ENCODE results near the gene MOCS3.
"Not testable (repeated sequence)": the region's sequence is repeated elsewhere in the genome, so short reads cannot be mapped to it uniquely, and the experiment has no call there.

The MOCS3 gene

DNA sequence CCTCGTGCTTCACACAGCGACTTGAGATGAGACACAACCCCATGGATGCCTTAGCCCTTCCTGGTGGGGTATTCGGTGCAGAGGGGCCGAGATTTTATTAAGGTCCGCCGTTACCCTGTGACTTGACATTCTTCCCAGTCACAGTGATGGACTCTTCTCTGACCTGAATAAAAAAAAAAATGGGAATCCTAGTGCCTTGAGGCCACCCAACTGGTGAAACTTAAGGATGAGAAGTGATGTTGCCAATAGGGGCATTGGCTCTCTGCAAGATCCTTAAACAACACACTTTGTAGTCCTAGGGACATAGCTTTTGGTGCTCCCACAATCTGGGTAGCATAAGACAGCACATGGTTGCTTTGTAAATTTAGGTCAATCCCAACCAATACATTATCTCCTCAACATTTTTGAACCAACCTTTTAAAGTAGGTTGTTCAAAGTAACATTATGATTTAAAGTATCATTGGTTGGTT, 26.6 kb upstream of the MOCS3 start:
- no peak for DNase-seq (ENCODE audit: low read depth)

DNA sequence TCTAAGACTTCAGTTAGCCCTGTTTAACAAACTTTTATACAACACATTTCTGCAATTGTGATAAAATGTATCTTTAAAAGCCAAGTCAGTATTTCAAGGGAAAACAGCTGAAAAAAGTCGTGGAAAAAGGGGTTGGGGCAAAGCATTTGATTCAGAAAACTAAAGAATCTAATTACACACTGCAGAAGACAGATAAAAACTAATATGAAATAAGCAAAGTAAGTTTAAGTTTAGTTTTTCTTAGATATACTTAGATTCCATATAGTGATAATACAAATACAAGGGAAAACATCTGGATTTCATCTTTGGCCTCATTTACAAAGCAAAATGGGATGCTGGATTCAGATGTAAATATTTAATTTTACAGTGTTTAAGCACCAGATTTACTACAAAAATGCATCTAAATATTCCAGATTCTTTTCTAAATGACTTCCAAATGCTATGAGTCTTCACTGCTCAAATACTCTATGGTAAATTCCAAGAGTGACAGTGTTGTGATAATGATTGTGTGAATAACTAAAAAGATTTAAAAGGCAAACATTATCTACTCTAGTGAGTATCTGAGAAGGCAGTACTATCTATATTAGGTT, 25.8 kb upstream of the MOCS3 start:
- no peak for DNase-seq (ENCODE audit: low read depth)

DNA sequence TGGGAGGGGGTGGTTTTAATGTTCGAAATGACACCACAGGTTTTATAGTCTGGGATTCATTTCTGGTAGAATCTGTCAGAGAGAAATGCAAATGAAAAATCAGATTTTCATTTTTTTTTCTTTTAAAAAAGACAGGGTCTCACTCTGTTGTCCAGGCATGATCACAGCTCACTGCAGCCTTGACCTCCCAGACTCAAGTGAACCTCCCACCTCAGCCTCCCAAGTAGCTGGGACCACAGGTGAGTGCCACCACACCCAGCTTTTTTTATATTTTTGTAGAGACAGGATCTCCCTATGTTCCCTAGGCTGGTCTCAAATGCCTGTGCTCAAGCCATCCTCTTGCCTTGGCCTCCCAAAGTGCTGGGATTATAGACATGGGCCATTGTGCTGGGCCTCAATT, 25.0 kb upstream of the MOCS3 start:
- DNase-seq (ENCODE audit: low read depth): no peak

DNA sequence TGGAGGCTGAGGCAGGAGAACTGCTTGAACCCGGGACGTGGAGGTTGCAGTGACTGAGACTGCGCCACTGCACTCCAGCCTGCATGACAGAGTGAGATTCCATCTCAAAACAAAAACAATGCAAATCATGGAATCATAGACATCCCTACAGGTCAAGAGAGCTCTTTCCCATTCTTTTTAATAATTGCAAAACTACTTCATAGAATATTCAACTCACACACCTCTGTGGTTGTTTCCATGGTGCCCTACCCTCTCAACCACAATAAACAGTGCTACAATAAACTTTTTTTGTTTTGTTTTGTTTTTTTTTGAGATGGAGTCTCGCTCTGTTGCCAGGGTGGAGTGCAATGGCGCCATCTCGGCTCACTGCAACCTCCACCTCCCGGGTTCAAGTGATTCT, 15.5 kb upstream of the MOCS3 start:
- no peak for DNase-seq (ENCODE audit: low read depth)

DNA sequence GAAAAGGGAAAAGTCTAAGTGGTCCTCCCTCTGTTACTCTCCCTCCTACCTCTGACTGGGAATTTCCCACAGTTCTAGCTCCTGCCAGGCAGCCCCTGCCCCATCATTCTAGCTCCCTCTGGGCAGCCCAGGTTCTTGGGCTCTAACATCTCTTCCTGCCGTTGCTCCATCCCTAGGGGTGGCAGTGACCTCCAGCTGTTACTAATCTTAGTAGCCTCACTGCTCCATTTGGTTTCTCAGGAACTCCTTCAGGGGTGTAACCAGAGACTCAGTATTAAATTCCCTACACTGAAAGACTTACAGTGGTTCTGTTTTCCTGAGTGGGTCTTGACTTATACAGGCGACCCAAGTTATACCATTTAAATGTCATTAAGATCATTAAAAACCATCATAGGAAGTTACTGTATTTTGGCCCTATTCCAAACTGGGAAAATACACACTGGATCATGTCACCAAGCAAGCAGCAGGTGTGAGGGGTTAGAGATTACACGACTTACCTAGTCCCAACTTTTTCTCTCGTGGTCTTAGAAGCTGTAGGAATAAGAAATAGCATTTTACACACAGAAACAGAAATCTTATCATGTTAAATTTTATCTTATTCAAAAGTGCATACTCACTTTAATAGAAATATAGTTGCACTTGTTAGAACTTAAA, 10.4 kb upstream of the MOCS3 start:
- DNase-seq (ENCODE audit: low read depth): no peak

DNA sequence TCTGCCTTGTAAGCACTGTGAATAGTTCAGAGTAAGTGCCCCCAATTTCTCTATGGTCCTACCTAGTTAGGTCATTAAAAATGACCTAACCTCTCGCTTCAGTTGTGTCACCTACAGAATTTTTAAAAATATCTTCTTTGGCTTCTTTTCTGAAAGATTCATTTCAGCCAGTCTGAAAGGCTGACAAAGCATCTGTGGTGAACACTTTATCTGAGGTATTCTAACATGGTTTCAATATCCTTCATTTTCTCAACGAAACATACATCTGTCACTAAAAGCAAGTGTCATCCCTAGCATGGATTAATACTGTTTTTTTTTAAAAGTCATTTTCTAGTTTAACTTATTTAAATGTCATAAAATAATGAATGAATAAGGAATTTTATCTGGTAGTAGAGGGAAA, 5.4 kb upstream of the MOCS3 start:
- DNase-seq (ENCODE audit: low read depth): no peak

DNA sequence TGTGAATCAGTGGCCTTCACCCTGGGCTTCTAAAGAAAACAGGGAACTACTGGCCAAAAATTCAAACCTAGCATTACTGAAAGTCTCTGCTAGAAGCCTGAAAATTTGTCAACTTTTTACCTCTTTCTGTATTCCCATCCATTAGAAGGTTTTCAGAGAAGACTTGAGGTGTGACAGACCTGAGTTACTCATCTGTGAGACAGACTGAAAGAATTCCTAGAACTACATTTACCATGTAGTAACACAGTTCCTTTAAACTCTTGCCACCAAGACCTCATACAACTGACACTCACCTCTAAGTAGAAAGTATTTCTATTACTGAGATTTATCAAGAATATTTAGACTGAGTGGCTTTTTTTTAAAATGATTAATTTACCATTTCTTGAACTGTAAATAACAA, 4.8 kb upstream of the MOCS3 start:
- no peak for DNase-seq (ENCODE audit: low read depth)

DNA sequence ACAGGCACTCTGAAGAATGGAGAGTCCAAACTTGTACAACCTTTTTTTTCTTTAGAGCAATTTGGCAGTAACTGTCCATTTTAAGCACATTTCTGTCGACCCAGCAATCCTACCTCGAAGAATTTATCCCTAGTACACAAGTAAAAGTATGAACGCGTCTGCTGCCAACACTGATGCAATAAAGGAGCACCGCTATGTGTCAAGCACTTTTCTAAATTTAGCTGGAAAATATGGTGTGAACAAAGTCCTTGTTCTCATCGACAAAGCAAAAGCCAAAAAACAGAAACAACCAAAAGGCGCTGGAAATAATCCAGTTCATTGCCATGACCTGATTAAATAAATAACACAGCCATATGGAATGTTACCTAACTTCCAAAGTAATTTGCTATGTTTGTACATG, 1.3 kb upstream of the MOCS3 start:
- no peak for DNase-seq (ENCODE audit: low read depth)

DNA sequence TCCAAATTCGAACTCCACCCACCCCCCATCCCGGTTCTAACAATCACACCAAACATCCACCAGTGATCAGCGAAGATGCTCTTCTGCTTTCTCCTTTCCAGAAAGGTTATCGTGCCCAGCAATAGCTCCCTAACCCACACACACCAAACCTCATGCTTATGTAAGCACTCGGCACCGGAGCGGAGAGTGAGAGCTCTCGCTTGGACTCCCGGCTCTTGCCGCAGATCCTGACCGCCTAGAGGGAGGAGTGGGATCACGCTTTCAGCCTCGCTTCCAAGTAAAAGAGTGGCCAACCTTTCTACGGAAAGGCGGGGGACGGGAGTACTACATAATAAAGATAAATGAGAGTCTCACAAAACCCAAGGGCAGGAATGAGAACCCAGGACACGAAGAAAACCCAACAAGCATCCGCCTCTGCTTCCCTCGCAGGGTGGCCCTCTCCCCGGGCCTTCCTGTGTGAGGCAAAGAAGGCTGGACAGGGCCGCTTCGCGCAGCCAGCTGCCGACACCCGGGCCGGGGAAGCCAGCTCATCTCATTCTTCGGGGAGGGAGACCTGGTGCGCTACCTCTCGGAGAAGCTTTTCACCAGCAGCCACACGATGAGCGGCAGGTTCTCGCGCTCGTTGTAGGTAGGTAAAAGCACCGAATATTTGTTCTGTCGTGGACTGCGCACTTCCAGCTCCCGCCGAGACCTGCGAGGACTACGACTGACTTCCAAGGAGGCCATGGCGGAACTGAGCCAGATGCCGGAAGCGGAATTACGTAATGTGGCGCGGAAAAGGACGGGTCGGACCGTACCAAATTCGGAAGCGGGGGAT, 612 bp upstream of the MOCS3 start, which contains the start of gene DPM1:
DPM1 (minus strand) TSS at position 735 of the 817 bp plus-strand sequence; CDS start at position 726, 9 bp downstream.
- no peak for DNase-seq (ENCODE audit: low read depth)

DNA sequence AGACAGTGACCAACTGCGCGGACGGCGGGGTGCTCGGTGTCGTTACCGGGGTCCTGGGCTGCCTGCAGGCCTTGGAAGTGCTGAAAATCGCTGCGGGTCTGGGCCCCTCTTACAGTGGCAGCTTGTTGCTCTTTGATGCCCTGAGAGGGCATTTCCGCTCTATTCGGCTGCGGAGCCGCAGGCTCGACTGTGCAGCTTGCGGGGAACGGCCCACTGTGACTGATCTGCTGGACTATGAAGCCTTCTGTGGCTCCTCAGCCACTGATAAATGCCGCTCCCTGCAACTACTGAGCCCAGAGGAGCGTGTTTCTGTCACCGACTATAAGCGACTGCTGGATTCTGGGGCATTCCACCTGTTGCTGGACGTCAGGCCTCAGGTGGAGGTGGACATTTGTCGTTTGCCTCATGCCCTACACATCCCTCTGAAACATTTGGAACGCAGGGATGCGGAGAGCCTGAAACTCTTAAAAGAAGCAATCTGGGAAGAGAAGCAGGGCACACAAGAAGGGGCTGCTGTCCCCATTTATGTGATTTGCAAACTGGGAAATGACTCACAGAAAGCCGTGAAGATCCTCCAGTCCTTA, 1.0 kb downstream of the MOCS3 start:
- DNase-seq (ENCODE audit: low read depth): no peak

DNA sequence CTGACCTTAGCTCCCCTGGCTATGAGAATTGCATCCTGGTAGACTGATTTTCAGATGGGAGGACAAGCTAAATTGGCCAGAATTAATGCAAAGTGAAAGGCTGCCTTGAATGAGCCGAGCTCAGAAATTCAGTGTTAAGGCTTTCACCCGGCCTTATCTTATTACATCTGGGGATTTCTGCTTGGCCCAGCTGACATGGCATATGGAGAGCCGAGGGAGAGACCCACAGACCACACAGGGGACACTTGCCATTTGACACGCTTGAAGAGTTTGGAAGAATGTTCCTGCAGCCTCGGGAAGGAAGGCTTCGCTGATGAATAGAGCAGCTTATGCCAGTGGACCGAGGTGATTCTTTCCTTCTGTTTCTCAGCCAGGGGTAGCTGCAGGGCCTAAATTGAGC, 9.0 kb downstream of the MOCS3 start:
- DNase-seq (ENCODE audit: low read depth): no peak

DNA sequence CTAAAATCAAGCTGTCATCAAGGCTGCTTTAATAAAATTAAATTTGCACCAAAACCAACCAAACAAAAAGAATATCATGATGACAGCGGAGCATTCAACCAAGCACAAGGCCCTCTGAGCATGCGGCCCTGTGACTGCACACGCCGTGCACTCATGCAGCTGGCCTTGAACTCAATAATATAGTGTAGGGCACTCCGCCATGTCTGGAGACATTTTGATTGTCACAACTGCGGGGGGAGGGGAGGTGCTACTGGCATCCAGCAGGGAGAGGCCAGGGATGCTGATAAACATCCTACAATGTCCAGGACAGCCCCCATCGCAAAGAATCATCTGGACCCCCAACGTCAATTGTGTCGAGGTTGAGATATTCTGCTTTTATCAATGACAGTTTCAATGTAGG, 9.7 kb downstream of the MOCS3 start:
- no peak for DNase-seq (ENCODE audit: low read depth)

DNA sequence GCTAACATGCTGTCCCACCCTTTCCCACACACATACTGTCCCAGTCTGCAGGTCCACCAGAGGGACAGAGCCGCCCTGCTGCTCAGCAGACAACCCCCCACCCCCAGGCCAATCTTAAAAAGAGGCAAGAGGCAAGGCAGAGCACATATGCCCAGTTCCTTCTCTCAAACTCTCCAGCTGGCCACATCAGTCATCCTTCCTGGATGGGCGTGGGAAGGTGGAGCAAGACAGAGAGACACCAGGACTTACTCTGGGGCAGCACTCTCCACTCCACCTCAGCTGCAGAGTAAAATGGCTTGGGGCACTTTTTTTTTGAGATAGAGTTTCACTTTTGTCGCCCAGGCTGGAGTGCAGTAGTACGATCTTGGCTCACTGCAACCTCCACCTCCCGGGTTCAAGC, 10.8 kb downstream of the MOCS3 start:
- no peak for DNase-seq (ENCODE audit: low read depth)

DNA sequence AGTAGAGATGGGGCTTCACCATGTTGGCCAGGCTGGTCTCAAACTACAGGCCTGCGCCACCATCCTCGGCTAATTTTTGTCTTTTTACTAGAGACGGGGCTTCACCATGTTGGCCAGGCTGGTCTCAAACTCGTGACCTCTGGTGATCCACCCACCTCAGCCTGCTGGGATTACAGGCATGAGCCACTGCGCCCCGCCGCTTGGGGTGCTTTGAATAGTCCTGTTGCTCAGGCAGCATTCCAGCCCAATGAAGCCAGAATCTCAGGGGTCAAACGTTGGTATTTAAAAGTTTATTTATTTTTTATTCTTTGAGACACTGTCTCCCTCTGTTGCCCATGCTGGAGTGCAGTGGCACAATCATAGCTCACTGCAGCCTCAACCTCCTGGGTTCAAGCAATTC, 11.3 kb downstream of the MOCS3 start:
- no peak for DNase-seq (ENCODE audit: low read depth)

DNA sequence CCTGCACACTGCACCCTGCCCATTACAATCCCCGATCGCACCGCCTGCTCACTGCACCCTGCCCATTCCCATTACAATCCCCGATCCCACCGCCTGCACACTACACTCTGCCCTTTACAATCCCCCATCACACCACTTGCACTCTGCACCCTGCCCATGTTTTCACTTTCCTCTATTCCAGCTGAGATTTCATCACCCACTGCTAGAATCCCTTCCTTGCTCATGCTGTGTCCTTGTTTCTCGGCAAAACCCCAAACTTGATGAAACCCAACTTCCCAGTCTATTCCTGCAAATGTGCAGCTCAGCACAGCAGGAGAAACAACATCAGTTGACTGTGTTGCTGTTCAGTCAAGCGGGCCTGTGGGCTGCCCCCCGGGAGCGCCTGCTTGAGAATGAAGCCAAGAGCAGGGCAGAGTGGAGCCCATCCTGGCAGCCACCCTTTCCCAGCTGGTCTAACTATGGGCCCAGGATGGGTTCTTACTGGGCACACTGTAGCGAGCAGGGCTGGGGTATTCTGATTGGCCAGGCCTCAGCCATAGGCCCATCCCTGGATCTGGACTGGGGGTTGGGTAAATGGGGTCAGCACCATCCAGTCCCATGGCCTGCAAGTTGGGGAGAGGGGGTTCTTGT, 17.2 kb downstream of the MOCS3 start:
- DNase-seq (ENCODE audit: low read depth): no peak

DNA sequence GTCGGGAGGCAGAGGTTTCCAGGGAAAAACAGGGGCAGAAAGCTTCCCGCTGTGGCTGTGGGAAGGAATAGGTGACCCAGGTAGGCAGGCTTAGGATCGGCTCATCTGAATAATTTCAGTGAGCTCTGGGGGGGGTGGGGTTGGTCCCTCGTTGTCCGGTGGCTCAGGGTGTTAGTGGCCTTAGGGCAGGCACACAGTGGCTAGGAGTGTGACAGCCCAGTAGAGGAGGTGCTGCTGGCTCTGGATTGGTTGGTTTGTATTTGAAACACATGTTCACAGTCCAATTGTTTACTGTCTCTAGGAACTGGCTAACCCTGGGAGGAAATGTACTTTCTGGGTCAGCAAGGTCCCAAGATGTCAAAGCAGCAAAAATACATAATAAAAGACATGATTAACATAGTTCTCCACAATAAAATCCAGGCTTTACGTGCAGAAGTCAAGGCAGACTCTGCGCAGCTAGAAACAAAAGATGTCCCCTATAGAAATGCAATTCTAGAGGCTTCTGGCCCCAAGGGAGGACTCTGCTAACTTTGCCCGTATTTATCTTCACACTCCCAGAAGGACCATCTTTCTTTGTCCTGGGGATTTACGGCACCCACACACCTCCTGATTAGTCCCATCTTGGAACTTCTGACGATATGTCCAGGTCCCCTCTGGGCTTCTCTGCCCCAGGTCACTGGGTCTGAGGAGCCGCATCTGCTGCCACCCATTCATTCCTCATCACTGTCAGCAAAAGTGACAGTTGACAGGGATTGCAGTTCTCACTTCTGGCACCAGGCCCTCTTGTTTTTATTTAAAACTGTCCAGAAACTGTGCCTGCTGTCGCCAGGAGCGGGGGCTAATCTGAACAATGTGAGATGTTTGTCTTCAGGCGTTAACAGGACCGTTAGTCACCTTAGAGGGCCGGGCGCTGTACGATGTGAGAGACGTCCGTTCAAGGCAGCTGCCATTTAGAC, 18.7 kb downstream of the MOCS3 start:
- no peak for DNase-seq (ENCODE audit: low read depth)

DNA sequence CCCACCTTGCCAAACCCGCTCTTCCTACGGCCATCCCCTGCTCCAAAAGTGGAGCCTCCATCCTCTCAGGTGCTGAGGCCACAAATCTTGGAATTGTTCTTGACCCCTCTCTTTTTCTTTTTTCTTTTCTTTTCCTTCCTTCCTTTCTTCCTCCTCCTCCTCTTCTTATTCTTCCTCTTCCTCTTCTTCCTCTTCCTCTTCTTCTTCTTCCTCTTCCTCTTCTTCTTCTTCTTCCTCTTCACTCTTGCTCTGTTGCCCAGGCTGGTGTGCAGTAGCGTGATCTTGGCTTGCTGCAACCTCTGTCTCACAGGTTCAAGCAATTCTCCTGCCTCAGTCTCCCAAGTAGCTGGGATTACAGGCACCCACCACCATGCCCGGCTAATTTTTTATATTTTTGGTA, 19.9 kb downstream of the MOCS3 start:
- not testable (repeated sequence) for DNase-seq (ENCODE audit: low read depth)

DNA sequence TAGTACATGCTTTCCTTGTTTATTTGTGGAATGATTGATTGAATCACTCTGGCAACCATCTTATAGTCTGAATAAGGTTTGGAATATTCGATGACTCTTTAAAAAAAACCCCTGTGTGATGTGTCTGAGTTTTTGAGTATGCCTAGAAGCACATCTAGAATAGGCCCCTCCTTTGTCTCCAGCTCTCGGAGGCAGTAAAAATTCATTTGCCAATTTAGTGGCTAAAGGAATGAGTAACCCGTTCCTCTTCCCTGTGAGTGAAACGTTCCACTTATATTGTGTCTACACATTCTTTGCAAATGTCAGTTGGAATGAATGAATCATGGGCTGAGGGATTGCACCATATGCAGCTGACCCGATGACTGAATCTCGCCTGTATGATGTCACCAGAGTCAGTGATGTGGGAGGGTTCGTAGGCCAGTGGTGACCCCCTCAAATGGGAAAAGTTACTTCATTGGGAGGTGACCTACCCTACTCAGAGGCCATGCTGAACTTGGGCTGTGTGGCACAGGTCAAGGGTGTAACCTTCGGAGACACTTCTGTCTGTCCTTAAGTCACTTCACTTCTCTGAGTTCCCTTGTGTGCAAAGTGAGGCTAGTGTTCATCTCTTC, 21.6 kb downstream of the MOCS3 start:
- peak; percentile 95 for DNase-seq (ENCODE audit: low read depth)

DNA sequence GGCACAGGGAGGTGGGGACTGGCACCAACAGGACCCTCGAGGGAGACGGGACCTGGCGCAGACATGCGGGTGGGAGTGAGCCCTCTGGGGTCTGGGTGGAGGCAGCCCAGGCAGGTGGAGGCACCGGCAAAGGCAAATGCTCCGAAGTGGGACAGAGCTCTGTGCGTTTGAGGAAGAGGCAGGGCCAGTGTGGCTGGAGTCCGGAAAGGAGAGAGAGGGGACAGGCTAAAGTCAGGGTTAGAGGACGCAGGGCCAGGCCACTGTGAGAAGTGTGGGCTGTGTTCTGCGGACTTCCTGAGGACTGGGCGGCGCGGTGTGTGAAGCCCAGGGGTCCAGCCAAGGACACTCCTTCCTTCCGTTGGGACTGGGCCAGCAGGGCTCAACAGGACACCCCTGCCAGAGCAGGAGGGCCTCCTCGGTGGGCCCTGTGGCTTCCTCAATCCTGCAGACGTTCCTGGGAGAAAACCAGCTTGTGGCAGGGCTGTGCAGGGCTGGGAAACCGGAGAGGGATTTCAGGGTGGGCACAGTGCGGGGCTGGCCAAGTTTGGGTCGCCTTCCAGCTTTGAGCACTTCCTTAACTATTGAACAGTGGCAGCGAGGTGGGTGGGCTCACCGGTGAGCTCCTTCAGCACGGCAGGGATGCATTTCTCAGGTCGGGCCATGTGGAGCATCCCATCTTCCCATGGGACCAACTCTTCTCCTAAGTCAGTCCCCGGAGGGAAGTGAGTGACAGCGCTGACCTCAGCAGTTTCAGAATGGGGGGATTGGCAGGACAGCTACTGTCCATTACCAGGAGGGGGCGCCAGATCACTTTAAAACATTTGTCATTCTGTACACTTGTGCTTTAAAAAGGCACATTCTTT, 22.5 kb downstream of the MOCS3 start:
- DNase-seq (ENCODE audit: low read depth): peak; percentile 53

DNA sequence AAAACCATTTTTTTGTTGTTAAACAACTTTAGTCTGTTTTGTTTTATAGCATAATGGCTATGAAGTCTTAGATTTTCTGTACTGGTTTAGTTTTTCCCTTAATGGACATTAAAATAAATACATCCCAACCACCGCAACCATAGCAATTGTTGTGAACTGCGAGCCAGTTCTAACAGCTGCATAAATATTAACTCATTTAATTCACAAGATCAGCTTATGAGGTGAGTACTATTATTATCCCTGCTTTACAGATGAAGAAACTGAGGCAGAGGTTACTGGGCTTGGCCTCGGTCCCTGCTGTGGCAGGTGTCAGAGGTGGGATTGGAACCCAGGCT, 23.1 kb downstream of the MOCS3 start:
- DNase-seq (ENCODE audit: low read depth): no peak
